Breast epithelium (tissue), 4 donors: ENCODE data around the gene MICA. TPM values are rescaled to one million over a fixed set of nuclear protein-coding genes. Genes with fewer than 3 reads are reported as not detected.
"Not testable (repeated sequence)": the region's sequence is repeated elsewhere in the genome, so short reads cannot be mapped to it uniquely, and the experiment has no call there.

ENCODE experiments used
- DNase-seq, 2 donors: peaks; one replicate each; pipeline ENCODE4 v3.0.0-alpha.2; 2019; ENCODE audit warnings: low spot score in 2 of 2
- H3K27ac ChIP-seq, 2 donors: fragments of 200-600 bp; sonication (generic) in 1 of 2; one replicate each; pipeline ENCODE4 v1.5.1; 2016 to 2019; ENCODE audit warnings: mild to moderate bottlenecking in 1 of 2
- H3K27me3 ChIP-seq, 2 donors: fragments of 200-600 bp; sonication (generic) in 1 of 2; one replicate each; pipeline versions ENCODE4 v1.5.1 to v1.6.0; 2017 to 2019; ENCODE audit warnings: control low read depth in 1 of 2, mild to moderate bottlenecking in 1 of 2
- H3K36me3 ChIP-seq: fragments of 200-600 bp; one replicate; pipeline ENCODE4 v1.5.1; 2019
- H3K4me1 ChIP-seq, 2 donors: fragments of 200-600 bp; sonication (generic); one replicate each; pipeline ENCODE4 v1.5.1; 2016 to 2019; ENCODE audit warnings: control low read depth in 1 of 2
- H3K4me3 ChIP-seq, 3 donors: fragments of 200-600 bp; sonication (generic); 1 replicate in 2 of 3; 2 replicates in 1 of 3; pipeline ENCODE4 v1.5.1; 2016 to 2019; ENCODE audit warnings: mild to moderate bottlenecking in 3 of 3, moderate library complexity in 2 of 3
- H3K9me3 ChIP-seq, 2 donors: fragments of 200-600 bp; sonication (generic) in 1 of 2; one replicate each; pipeline ENCODE4 v1.5.1; 2016 to 2019; ENCODE audit warnings: control low read depth in 1 of 2
- CTCF ChIP-seq, 3 donors: fragments of 450-650 bp; IDR thresholded peaks; one replicate each; pipeline ENCODE4 v1.5.1; 2016 to 2017; ENCODE audit warnings: antibody characterized with exemption in 3 of 3, mild to moderate bottlenecking in 3 of 3, moderate library complexity in 3 of 3
- POLR2A ChIP-seq: fragments of 450-650 bp; IDR thresholded peaks from one replicate; pipeline ENCODE4 v1.6.1; 2016; ENCODE audit warnings: antibody characterized with exemption, mild to moderate bottlenecking, moderate library complexity
- POLR2AphosphoS5 ChIP-seq, 3 donors: sonication (generic); formaldehyde crosslinking; IDR thresholded peaks; one replicate each; pipeline ENCODE4 v1.6.1; 2017; ENCODE audit warnings: antibody characterized with exemption in 3 of 3
- intact Hi-C: fragments of 100-400 bp; cut with DNase I; formaldehyde crosslinking; loops from one replicate; pipeline ENCODE4 v1.15.1; 2023; ENCODE audit warnings: low total_unique reads
- total RNA-seq, 3 donors: library from RNA; depleted of rRNA; stranded (reverse); fragments of >200 nt; gene quantifications; one replicate each; pipeline ENCODE4 v1.1.0, GENCODE V29; 2016

Gene MICA
- total RNA-seq, 3 donors from 2014 or later, result 14.9 to 28.1 (median 23.6) TPM

- no peak for DNase-seq
- Histone ChIP-seq H3K36me3 (no peaks in the 10 kb centered on the region), H3K27ac (no peak overlapping the region), H3K4me3 (no peak overlapping the region), H3K9me3 (no peaks in the 10 kb centered on the region), H3K4me1 (no peaks in the 10 kb centered on the region), H3K27me3 (no peaks in the 10 kb centered on the region)
- intact Hi-C loops, result loop anchor here (10.0 kb wide), 1 partner anchor 174 kb away; no protein-coding TSS in a partner anchor
- TF ChIP-seq POLR2A (no peak), CTCF (IDR thresholded peaks at IDR 0.05) (no peak), POLR2AphosphoS5 (IDR thresholded peaks at IDR 0.05) (no peak)
Measured at GRCh38 chr6:31368461-31368860, 34.9 kb upstream of the MICA start.

- not testable (repeated sequence) for H3K9me3 ChIP-seq, H3K4me1 ChIP-seq, H3K27me3 ChIP-seq, H3K36me3 ChIP-seq, H3K27ac ChIP-seq, DNase-seq, H3K4me3 ChIP-seq
- intact Hi-C loops, result loop anchor here (10.0 kb wide), 1 partner anchor 249 kb away; the partner anchor contains the start of gene CDSN
Measured at GRCh38 chr6:31374118-31374517, 29.3 kb upstream of the MICA start.

GRCh38 chr6:31375699-31376098, 27.7 kb upstream of the MICA start:
- no peaks in the 10 kb centered on the region for H3K36me3 ChIP-seq
- DNase-seq, result no peak
- H3K4me1 ChIP-seq, result no peaks in the 10 kb centered on the region
- no peak overlapping the region for H3K27ac ChIP-seq
- no peaks in the 10 kb centered on the region for H3K9me3 ChIP-seq
- H3K27me3 ChIP-seq, result no peaks in the 10 kb centered on the region
- TF ChIP-seq CTCF (IDR thresholded peaks at IDR 0.05) (no peak), POLR2AphosphoS5 (IDR thresholded peaks at IDR 0.05) (no peak), POLR2A (no peak)
- no peak overlapping the region for H3K4me3 ChIP-seq
- intact Hi-C loops, result loop anchor here (10.0 kb wide), 1 partner anchor 251 kb away; the partner anchor contains the start of gene CDSN

- Histone ChIP-seq H3K4me1 (no peaks in the 10 kb centered on the region), H3K9me3 (no peaks in the 10 kb centered on the region), H3K4me3 (no peak overlapping the region), H3K27ac (no peak overlapping the region), H3K27me3 (no peaks in the 10 kb centered on the region), H3K36me3 (no peaks in the 10 kb centered on the region)
- DNase-seq, result no peak
- intact Hi-C loops, result loop anchor here (10.0 kb wide), 1 partner anchor 252 kb away; the partner anchor contains the start of gene CDSN
- TF ChIP-seq POLR2A (no peak), CTCF (IDR thresholded peaks at IDR 0.05) (no peak), POLR2AphosphoS5 (IDR thresholded peaks at IDR 0.05) (no peak)
Measured at GRCh38 chr6:31377029-31377428, 26.4 kb upstream of the MICA start.

GRCh38 chr6:31378062-31378720, 25.2 kb upstream of the MICA start:
- TF ChIP-seq POLR2A (no peak), CTCF (IDR thresholded peaks at IDR 0.05) (no peak), POLR2AphosphoS5 (IDR thresholded peaks at IDR 0.05) (no peak)
- Histone ChIP-seq H3K4me1 (no peaks in the 10 kb centered on the region), H3K4me3 (no peak overlapping the region), H3K9me3 (no peaks in the 10 kb centered on the region), H3K27me3 (no peaks in the 10 kb centered on the region), H3K36me3 (no peaks in the 10 kb centered on the region), H3K27ac (no peak overlapping the region)
- intact Hi-C loops, result loop anchor here (10.0 kb wide), 1 partner anchor 253 kb away; the partner anchor contains the start of gene CDSN
- DNase-seq, result no peak
